ENCODE measurements around the gene CYTH4.

DNA sequence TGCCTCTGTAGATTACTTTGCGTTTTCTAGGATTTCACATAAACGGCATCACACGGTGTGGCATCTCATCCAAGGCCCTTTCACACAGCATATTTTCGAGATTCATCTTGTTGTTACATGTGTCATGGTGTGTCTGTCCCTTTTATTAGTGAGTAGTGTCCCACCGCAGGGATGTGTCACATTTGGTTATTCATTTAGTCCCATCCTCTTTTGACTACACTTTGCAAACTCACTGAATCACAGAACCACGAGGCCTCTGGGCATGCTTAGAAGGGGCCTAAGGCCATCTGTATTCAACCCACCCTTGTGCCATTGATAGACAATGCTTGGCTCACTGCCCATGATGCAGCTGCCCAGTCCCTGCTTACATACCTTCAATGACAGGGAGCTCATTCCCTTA is 34.1 kb upstream of the CYTH4 start:
- TF ChIP-seq, protein P1, sequence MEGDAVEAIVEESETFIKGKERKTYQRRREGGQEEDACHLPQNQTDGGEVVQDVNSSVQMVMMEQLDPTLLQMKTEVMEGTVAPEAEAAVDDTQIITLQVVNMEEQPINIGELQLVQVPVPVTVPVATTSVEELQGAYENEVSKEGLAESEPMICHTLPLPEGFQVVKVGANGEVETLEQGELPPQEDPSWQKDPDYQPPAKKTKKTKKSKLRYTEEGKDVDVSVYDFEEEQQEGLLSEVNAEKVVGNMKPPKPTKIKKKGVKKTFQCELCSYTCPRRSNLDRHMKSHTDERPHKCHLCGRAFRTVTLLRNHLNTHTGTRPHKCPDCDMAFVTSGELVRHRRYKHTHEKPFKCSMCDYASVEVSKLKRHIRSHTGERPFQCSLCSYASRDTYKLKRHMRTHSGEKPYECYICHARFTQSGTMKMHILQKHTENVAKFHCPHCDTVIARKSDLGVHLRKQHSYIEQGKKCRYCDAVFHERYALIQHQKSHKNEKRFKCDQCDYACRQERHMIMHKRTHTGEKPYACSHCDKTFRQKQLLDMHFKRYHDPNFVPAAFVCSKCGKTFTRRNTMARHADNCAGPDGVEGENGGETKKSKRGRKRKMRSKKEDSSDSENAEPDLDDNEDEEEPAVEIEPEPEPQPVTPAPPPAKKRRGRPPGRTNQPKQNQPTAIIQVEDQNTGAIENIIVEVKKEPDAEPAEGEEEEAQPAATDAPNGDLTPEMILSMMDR (IDR thresholded peaks at IDR 0.05), result no peak
- TF ChIP-seq POLR2A (IDR thresholded peaks at IDR 0.05), result no peak

All from lower leg skin (tissue), 3 donors.